AG09309 (cell line): ENCODE results near the gene DDX31.

Source experiments
- DNase-seq: peaks from one replicate; pipeline ENCODE4 v3.0.0-alpha.2; 2010; ENCODE audit warnings: low read depth
- H3K4me3 ChIP-seq: 2 replicates; pipeline ENCODE4 v1.5.1; 2011; ENCODE audit warnings: mild to moderate bottlenecking, low read depth, low read length, moderate library complexity; ENCODE audit not compliant: control insufficient read depth
- TF ChIP-seq, protein P1 (sequence below): IDR thresholded peaks from 2 replicates; pipeline ENCODE4 v1.5.1; 2011; ENCODE audit warnings: mild to moderate bottlenecking, low read depth, low read length, inconsistent platforms; ENCODE audit not compliant: insufficient read depth, control insufficient read depth; ENCODE audit errors: missing control alignments

The DDX31 gene

DNA sequence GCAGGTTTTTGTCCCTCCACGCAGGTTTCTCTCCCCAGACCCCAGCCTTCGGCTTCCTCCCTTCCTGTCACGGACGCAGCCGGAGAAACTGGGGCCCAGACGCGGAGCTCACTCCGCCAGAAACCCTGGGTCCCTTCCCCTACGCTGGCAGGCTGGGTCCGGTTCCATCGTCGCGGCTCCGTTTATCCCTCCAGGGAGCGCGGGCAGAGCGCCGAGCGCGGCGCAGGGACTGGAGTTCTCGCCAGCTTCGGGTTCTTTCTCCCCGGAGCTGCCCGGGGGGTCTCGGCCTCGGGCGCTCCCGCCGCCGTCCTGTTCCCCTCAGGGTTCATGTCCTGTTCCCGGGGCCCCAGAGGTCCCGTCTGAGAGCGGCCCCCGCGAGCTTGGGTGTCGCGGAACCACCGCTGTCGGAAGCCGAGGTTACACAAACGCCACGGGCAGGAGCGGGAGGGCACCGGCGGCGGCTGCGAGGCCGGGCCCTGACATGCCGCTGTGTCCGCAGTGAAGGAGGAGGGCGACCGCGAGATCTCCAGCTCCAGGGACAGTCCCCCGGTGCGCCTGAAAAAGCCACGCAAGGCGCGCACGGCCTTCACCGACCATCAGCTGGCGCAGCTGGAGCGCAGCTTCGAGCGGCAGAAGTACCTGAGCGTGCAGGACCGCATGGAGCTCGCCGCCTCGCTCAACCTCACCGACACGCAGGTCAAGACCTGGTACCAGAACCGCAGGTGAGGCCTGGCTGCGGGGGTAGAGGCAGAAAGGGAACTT, 82.8 kb downstream of the DDX31 start:
- TF ChIP-seq, protein P1, sequence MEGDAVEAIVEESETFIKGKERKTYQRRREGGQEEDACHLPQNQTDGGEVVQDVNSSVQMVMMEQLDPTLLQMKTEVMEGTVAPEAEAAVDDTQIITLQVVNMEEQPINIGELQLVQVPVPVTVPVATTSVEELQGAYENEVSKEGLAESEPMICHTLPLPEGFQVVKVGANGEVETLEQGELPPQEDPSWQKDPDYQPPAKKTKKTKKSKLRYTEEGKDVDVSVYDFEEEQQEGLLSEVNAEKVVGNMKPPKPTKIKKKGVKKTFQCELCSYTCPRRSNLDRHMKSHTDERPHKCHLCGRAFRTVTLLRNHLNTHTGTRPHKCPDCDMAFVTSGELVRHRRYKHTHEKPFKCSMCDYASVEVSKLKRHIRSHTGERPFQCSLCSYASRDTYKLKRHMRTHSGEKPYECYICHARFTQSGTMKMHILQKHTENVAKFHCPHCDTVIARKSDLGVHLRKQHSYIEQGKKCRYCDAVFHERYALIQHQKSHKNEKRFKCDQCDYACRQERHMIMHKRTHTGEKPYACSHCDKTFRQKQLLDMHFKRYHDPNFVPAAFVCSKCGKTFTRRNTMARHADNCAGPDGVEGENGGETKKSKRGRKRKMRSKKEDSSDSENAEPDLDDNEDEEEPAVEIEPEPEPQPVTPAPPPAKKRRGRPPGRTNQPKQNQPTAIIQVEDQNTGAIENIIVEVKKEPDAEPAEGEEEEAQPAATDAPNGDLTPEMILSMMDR, result no peak
- H3K4me3 ChIP-seq, result no peak overlapping the region
- no peak for DNase-seq

DNA sequence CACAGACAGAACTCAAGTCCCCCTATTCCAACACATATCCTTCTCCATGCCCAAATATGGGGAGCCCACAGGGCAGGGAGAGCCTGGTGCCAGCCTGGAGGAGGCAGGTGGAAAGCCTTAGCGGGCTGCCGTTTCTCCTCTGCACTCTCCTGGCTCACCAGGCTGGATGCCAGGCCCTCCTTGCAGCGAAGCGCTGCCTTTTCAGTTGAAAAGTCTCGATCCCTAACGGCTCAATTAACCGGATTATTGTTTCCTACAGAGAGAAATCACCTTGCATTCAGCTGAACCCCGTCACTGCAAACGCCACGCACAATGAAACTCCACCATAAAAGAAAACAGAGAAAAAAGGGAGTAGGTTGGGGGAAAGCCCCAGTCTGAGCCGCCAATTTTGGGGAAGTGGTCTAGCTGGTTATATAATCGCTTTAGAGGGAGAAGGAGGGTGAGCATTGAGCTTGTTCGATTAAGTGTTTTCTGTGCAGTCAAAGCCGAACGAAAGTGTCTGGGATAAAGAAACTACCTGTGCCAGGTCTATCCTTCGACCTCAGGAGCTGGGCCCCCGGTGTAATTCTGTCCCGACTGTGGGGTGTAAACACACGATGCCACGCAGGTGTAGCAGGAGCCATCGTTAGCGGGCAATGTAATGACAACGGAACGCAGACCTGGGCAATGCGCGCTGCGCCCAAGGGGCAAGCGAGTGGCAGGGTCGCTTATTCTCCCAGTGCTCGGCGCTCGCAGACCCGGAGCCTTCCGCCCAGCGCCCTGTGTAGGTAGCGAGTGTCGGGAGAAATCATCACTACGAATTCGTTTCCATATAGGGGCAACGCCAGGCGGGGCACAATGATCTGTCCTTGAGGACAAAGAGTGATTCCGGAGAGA, 83.6 kb downstream of the DDX31 start:
- no peak for DNase-seq
- TF ChIP-seq, protein P1, result no peak
- H3K4me3 ChIP-seq, result no peak overlapping the region

DNA sequence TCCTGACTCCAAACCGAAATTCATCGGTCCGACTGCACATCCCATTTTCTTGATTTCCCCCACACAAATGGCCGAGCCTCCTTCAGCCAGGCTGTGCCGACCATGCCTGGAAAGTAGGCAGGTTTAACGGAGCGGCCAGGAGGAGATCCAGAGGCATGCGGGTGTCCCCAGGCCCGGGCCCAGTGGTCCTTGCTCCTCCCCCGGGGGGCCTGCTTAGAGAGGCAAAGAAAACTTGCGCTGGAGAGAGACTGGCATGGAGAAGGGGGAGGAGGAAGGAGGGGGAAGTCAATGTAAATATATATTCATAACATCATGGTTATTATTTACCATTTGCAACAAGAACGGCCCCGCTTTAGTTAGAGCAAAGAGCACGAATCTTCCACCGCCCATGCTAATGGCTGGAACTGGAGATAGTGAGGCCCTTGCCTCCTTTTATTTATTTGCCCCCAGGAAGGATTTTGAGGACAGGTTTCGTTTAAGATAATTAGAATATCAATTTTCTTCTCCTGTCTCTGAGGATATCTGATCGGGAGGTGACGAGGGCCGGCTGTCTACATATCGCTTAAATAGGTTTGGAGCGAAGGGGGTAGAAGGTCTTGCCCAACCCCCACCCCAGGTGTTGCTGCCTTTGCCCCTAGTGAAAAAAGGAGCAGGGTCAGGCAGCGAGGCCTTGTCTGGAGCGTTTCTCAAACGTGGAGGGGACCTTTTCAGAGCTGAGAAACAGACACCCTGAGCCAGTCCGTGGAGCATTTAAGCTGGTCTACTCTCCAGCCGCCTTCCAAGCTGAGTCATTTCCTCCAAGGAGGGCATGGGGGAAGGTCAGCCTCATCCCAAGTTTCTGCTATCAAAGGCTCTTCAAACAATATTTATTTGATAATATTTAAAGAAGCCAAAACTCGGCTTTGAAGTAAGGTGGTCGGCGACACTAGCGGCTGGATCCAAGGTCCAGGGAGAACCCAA, 84.9 kb downstream of the DDX31 start:
- no peak overlapping the region for H3K4me3 ChIP-seq
- TF ChIP-seq, protein P1, result no peak
- DNase-seq, result no peak

DNA sequence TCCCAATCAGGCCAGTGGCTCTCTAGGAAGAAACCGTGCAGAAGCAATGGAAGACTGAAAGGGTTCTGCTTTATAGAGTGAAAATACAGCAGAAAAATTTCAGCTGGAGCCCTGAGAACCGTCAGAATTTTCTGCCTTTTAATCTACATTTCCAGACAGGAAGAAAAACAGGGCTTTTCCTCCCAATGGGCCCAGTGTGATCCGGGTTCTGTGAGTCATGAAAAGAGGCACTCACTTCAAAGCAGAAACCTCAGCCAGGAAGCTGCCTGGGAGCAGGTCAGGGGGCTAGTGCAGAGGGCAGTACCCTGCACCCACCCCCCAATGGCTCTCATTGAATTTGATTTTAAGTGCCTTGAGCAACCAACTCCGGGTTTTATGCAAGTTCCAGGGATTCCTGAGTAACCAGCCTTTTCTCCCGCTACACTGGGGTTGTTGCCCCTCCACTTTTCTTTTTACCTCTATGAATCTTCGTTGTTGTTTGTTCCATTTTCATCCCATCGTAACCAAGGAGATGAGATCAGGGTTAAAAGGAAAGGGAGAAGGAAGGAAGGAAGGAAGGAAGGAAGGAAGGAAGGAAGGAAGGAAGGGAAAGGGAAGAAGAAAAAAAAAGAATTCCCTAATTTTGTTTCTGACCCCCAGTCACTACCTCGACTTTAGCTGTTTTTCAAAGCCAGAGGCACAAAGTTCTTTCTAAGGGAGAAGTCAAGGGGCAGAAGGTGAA, 86.0 kb downstream of the DDX31 start:
- DNase-seq, result no peak
- no peak overlapping the region for H3K4me3 ChIP-seq
- TF ChIP-seq, protein P1, result no peak

DNA sequence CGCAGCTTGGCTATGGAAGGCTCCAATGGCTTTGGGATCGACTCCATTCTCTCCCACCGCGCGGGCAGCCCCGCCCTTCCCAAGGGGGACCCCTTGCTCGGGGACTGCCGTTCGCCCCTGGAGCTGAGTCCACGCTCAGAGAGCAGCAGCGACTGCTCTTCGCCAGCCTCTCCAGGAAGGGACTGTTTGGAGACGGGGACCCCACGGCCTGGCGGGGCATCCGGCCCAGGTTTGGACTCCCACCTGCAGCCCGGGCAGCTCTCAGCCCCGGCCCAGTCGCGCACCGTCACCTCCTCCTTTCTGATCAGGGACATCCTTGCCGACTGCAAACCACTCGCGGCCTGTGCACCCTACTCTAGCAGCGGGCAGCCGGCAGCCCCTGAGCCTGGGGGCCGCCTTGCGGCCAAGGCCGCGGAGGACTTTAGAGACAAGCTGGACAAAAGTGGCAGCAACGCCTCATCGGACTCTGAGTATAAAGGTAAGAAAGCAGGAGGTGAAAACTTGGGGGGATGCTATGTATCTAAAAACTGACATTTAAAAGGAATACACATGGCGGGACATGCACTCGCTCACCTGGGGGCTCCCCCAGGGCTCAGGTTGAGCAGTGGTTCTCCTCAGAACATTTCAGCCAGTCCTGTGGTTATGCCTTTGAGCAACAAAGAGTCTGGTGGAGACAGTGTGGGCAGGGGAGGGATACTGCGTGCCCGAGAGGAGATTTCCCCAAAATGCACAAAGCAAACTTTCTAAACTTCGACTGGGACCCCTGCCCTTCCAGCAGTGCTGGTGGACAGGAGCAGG, 86.8 kb downstream of the DDX31 start:
- DNase-seq, result no peak
- TF ChIP-seq, protein P1, result no peak
- H3K4me3 ChIP-seq, result no peak overlapping the region
